Left renal pelvis (tissue), 4 donors: ENCODE measurements around the gene PDCD7. TPM values are rescaled to one million over a fixed set of nuclear protein-coding genes. Genes with fewer than 3 reads are reported as not detected.
A peak's percentile ranks its signal among the peaks of the same experiment; 100 is the strongest.
"Not testable (repeated sequence)": the region's sequence is repeated elsewhere in the genome, so short reads cannot be mapped to it uniquely, and the experiment has no call there.

Experiments used
- DNase-seq, 4 donors: peaks; one replicate each; pipeline ENCODE4 v3.0.0-alpha.2; 2013; ENCODE audit warnings: low read depth in 4 of 4, low spot score in 3 of 4
- polyA plus RNA-seq, 4 donors: library from polyadenylated mRNA; unstranded; fragments of 120-200 nt; gene quantifications; one replicate each; pipeline ENCODE4 v1.2.1, GENCODE V29; 2013; ENCODE audit not compliant: insufficient read length in 4 of 4

PDCD7 gene
- polyA plus RNA-seq, 4 donors = 28.2 to 36.3 (median 32.0) TPM

DNA sequence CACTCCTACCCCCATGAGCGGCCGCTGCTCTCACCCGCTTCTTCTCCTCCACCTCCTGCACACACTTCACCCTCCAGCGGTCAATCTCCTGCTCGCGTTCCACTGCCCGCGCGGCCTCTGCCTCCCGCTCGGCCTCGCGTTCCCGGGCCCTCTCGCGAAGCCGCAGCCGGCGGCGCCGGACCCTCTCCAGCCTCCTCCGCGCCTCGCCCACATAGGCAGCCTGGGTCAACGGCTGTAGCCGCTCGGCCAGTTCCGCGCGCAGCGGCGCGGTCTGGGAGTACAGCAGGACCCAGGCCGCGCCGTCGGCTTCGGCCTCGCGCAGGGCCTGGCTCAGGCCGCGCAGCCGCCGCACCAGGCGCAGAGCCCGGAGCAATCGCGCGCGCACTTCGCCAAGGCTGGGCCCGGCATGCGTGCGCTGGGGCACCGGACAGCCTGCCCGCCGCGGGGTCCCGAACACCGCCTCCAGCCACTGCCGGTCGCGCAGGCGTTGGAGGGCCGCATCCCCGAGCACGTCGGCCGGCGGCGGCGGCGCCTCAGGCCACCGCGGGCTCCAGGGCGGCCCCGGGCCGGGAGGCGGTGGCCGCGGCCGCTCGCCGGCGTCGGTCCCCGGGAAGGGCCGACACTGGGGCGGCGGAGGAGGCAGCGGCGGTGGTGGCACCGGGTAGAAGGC lies 595 bp downstream of the PDCD7 start:
- DNase-seq = peak in 3 of 4 donors; percentile 10 to 14 (median 12)

GRCh38 chr15:65130941-65131340 lies 2.7 kb downstream of the PDCD7 start:
- DNase-seq = no peak

GRCh38 chr15:65115542-65115941 lies 18.1 kb downstream of the PDCD7 start:
- no peak for DNase-seq

GRCh38 chr15:65115086-65115485 lies 18.5 kb downstream of the PDCD7 start, which contains the start of gene UBAP1L:
Gene UBAP1L, minus strand, starts transcription at chr15:65115200. Its CDS starts 8,985 bp downstream, at chr15:65106215.
- DNase-seq = no peak

- DNase-seq = no peak
Measured at GRCh38 chr15:65110676-65111292, 22.8 kb downstream of the PDCD7 start.

GRCh38 chr15:65106011-65106590 lies 27.5 kb downstream of the PDCD7 start:
- no peak for DNase-seq

- DNase-seq = no peak
Measured at GRCh38 chr15:65105038-65105437, 28.6 kb downstream of the PDCD7 start.

DNA sequence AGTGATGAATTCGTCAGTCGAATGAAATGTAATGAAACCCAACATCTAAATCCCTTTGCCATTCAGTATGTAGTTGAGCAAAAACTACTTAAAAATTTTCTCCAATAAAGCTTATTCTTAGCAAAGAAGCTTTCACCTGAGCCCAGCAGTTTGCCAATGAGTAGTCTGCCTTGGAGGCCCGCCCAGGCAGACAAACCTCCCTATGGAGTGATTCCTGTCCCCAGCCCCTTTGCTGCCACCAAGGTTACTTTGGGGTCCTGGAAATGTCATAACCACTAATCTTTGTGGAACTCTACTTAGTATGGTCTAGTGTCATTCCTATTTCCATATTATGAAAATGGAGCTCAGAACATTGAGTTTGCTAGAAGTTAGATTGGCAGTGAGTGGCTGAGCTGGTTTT lies 30.7 kb downstream of the PDCD7 start:
- no peak for DNase-seq

DNA sequence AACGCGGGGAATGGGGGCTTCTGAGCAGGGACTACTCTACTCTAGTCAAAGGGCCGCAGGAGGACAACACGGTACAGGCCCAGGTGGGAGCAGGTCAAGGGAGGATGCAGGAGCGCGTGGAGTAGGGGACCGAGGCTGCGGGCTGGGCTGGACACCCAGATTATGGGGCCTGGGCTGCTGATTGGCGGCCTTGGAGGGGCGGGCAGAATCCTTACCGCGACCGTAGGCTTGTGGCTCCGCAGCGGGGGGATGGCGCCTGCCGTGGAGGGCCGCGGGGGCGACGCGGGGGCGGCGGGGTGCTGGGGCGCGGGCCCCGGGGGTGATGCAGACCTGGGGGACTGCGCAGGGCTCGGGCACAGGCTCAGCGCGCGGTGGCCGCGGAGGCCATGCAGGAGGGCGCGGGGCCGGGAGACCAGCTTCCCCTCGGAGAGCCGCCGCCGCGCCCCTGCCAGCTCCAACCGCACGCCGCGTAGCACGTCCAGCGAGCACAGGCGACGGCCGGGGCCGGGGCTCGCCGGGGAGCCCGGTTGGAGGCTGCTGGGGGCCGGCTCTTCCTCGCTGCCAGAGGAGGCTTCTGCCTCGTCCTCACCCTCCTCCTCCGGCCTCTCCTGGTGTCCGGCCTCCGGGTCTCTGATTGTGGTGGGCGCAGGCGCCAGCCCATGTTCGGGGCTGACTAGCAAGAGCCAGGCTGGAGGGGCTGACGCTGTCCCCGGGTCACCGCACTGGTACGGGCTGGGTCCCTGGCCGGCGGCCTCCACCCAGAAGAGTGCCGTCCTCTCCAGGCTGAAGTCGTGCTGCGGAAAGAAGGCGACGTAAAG lies 31.5 kb downstream of the PDCD7 start:
- DNase-seq = no peak

DNA sequence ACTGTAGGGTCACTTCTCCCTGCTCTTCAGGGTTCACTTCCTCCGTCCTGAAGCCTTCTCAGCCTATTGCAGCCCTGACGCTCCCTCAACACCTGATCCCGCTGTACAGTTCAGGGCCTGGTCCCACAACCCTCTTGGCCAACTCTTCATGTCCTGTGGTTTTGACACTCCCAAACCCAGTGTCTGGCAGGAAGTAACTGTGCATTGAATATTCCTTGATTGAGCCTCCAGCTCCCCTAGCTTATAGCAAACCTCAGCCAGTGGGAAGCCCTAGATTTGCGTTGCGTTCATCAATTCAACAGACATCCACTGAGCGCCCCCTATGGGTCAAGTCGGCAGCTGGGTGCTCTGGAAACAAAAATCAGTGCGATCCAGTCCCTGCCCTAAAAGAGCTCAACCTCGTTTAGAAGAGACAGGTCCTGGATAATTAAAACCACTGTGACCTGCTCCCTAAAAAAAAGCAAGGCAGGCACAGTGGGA lies 32.2 kb downstream of the PDCD7 start:
- peak; percentile 53 to 67 (median 66) for DNase-seq

GRCh38 chr15:65100442-65100841 lies 33.2 kb downstream of the PDCD7 start:
- no peak for DNase-seq

GRCh38 chr15:65099801-65100200 lies 33.8 kb downstream of the PDCD7 start:
- DNase-seq = not testable (repeated sequence)

- DNase-seq = no peak
Measured at GRCh38 chr15:65099336-65099735, 34.3 kb downstream of the PDCD7 start.

DNA sequence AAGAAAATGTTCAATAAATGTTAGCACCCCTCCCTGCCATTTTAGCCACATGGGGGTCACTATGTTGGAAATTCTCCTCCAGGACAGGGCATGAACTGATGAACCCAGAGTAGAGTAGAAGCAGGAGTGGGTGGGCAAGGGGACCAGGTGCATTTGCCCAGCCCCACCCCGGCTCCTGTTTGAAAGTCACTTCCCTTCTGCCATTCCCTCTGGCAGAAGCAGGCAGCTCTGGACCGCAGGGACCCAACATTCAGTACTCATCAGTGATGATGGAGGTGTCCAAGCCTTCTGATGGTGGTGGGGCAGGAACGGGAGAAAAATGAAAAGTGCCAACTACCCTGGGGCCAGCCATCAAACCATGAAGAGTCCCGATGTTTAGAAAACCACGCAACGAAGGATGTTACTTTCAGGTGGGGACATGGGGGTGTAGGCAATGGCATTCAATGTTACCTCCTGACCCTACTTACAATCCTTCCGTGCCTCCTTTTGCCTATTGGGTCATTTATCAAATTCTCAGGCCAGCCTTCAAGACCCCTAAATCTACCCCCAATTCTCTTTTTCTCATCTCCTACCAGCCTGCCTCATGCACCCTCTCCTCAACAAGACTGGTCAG lies 35.9 kb downstream of the PDCD7 start:
- no peak for DNase-seq

DNA sequence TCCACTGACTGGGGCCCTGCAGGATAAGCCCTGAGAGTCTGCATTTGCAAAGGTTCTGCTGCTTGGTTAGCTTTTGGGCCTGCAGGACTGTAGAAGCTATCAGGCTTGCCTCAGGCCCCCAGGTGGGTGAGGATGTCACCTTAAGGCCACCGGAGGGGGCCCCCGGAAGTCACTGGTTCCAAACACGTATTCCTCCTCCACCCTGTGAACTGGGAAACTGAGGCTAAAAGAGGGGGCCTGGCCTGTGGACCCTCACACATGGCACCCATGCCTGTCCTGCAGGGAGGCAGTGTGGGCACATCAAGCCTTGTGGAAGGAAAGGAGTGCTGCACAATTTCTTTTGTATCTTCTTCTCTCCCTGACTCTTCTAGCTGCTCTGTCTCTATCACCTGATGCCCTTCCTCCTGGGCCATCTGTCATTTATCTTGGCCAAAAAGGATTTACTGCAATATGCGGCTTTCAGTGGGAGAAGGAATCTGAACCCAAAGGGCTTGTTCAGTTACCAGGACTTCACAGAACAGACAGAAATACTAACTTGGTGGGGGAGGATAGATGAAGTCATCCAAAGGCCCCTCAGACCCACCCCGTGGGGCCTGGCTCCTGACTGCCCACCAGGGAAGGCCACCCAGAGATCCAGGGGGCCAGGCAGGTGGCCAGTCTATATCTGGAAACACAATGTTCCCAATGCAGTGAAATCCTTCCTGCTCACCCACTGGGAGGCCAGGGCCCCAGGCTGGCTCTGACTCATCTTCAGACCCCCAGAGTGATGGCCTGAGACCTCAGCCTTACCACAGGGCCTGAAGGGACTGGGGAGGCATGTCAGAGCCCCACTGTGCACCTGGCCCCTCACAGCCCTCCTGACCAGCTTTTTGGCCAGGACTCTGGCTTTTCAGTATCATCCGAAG lies 36.9 kb downstream of the PDCD7 start:
- no peak for DNase-seq

DNA sequence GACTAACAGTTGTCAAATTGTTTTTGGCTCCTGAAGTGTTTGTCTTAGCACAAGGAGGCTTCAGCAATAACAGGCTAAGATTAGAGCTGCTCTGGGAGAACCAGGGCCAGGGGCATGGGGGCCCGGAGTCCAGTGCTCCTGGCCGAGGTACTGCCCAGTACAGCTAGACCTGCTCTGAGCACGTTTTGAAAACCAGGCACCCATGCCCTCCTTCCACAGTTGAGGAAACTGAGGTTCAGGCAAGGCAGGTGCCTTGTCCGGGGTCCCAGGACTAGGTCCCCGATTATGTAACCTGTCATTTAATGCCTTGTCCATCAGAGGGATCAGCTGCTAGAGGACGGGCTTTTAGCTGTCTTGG lies 37.9 kb downstream of the PDCD7 start:
- no peak for DNase-seq

- no peak for DNase-seq
Measured at GRCh38 chr15:65095011-65095746, 38.4 kb downstream of the PDCD7 start.

DNA sequence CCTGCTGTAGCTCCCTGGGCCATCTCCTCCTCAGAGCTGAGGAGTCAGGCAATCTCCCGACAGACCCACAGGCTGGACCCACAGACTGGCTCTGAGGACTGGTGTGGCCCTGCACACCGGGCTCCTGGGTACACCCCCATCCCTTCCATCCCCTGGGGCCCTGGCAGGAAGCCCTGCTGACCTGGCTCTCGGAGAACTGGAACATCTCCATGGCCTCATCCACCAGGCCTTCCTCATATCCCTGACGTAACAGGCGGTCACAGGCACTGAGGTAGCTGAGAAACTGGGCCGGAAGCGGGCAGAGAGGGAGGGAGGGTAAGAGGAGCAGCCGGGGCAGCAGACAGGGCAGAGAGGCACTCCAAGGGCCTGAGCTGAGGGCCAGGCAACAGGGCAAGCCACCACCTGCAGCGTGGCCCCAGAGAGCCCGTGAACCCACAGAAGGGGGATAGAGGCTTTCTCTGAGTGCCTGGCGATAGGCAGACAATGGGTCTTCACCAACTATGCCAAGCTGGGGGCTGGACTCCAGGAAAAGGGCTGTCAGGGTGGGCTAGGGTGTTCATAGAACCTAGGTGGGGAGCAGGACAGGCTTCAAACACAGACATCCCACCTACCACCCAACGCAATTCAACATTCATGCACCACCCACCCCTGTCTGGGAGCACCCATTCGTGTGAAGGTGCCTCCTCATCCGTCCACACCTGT lies 39.2 kb downstream of the PDCD7 start:
- no peak for DNase-seq
